GM18507 (cell line): ENCODE measurements around the gene KIF25.

Experiments used
- DNase-seq: peaks from one replicate; pipeline ENCODE4 v3.0.0; 2011; ENCODE audit warnings: low read depth; ENCODE audit not compliant: insufficient read length; ENCODE audit errors: extremely low spot score
- FAIRE-seq: peaks from 2 replicates; lab custom pipeline; 2011; peaks lifted over from hg19 to GRCh38; lab: Jason Lieb, UNC

The KIF25 gene

GRCh38 chr6:168044521-168045130, 47.2 kb downstream of the KIF25 start:
- DNase-seq (no peak), FAIRE-seq (no peak)

DNA sequence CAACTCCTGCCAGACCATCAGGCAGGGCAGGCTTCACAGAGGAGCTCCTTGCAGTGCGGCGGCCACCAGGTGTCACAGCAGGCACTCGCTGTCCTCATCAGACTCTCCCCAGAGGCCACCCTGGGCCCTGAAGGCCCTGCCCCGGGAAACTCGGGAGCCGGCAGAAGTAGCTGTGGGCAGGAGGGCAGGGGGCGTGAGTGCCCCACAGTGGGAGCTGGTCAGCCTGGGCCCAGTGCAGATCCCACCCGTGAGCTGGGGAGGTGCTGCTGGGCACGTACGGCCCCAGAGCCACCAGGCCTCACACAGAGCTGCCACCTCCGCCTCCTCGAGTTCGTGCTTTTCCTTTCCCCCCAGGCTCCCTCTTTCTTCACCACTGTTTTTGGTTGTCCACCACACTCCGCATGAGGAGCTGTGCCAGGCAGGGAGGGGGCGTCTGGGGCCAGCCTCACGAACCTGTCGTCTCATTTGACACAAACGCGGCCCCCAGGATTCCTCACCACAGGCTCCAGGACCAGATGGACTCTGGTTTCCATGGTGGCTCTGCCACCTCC, 47.7 kb downstream of the KIF25 start:
- FAIRE-seq: no peak

DNA sequence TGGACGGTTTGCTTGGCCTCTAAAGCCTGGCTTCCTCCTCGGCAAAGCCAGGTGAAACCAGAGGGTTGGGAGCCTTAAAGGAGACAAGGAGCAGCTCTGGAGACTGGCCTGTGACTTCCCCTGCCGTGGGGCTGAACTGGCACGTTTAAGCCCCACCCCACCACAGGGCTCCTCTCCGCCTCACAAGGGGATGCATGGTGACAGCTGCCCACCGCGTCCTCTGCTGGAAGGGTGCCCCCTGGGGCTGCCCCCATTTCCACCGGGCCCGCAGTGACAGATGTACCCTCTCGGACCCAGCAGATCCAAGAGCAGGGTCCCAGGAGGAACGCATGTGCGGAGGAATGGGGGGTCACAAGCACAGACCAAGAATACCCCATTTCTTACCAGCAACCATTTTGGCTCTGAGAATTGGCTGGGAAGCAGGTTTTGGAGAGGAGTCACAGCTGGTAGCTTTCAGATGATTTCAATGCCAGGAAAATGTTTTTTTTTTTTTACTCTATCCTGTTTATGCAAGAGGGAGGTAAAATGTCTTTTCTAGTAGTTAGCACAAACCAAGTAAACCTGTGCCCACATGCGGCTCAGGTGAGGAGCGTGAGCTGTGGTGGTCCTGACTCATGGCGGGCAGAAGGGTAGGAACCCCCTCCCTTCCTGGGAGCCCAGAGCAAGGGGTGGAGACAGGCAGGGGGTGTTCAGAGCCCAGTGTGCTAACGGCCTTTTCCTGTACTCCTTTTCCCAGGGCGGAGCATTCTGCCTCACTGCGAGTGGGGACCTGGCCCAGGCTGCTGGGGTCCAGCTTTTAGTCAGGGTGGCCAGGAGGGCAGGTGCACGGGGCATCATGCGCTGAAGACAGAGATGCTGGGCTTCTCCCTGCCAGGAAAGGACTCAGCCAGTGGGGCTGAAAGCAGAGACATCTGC, 48.5 kb downstream of the KIF25 start:
- no peak for FAIRE-seq
- no peak for DNase-seq

More for the DNA sequence above, 47.7 kb downstream of the KIF25 start:
- no peak for DNase-seq

DNA sequence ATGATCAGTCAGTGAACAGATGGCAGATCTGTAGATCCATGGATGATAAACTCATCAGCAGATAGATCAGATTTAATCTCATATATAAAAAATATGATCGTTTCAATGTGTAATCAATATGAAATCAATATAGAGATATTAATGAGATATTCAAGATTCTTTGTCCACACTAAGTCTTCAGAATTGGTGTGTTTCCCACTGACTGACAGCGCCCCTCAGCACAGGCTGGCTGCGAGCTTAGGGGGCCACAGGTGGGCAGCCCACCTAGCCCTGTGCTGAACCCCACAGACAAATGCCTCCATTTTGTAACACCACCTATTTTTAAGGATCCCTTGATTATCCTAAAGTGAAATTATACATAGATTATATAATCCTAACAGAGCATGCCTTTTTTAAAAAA, 49.2 kb downstream of the KIF25 start:
- DNase-seq (no peak), FAIRE-seq (no peak)

GRCh38 chr6:168047841-168048723, 50.6 kb downstream of the KIF25 start:
- no peak for DNase-seq
- FAIRE-seq: no peak

DNA sequence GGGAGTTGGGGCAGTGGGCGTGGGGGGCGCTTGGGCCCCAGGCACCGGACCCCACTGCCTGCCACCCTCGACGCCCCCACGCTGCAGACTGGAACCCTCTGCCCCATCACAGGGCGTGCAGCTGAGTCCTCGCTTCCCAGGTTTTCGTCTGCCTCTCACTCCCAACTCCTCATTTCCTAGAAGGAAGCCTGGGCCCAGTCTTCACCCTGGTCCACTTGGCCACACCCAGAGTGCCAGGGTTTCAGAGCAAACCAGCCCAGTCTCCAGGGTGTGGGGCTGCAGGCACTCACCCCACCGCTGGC, 51.2 kb downstream of the KIF25 start:
- DNase-seq (no peak), FAIRE-seq (no peak)

GRCh38 chr6:168049277-168049676, 51.8 kb downstream of the KIF25 start:
- DNase-seq: no peak
- no peak for FAIRE-seq

GRCh38 chr6:168049706-168050224, 52.3 kb downstream of the KIF25 start:
- no peak for FAIRE-seq

GRCh38 chr6:168050225-168050880, 52.9 kb downstream of the KIF25 start:
- no peak for FAIRE-seq
- DNase-seq: no peak

More at GRCh38 chr6:168049706-168050224, 52.3 kb downstream of the KIF25 start:
- no peak for DNase-seq

DNA sequence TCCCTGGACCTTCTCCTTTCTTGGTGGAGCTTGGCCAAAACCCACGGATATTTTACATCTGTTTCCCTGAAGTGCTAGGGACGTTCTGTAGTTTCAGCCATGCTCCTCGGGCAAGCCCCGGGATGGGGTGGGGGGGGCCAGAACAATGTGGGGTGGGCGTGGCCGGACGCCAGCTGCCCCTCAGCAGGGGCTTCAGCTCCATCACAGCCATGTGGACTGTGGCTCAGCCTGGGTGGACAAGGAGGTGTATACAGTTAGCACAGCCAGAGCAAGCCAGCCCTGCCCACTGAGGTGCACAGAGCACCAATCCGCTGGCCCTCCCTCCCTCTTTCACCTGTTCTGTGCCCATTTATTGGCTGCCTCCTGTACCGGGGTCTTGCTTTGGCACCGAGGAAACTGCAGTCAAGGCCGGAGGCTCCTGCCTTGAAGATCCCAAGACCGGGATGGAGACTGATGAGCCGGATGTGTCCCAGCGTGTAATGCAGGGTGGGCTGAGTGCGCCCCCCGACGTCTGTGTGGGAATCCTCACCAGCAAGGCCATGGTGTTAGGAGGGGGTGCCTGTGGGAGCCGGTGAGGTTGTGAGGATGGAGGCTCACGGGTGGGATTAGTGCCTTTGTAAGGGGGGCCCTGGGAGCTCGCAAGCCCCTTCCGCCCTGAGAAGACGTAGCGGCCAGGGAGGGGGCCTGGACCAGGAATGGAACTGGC, 53.6 kb downstream of the KIF25 start:
- no peak for DNase-seq
- FAIRE-seq: no peak

DNA sequence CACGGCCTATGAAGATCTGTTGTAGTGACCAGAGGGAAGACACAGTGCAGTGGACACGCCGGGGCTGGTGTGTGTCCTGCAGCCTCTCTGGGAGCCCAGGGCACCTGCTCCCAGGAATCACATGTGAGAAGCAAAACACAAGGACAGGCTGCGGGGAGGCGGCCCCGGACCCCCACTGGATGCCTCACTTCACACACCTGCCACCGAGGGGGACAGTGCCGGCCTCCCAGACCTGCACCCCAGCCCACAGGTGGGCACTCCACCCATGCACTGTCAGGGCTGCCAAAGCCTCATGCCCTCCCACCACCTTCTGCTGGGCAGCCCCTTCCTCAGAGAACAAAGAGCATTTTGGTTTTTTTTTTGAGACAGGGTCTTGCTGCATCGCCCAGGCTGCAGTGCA, 54.2 kb downstream of the KIF25 start:
- FAIRE-seq: no peak
- no peak for DNase-seq

GRCh38 chr6:168052291-168052891, 54.9 kb downstream of the KIF25 start:
- DNase-seq: no peak

GRCh38 chr6:168053086-168053956, 55.9 kb downstream of the KIF25 start:
- DNase-seq (no peak), FAIRE-seq (no peak)

More at GRCh38 chr6:168052291-168052891, 54.9 kb downstream of the KIF25 start:
- no peak for FAIRE-seq

DNA sequence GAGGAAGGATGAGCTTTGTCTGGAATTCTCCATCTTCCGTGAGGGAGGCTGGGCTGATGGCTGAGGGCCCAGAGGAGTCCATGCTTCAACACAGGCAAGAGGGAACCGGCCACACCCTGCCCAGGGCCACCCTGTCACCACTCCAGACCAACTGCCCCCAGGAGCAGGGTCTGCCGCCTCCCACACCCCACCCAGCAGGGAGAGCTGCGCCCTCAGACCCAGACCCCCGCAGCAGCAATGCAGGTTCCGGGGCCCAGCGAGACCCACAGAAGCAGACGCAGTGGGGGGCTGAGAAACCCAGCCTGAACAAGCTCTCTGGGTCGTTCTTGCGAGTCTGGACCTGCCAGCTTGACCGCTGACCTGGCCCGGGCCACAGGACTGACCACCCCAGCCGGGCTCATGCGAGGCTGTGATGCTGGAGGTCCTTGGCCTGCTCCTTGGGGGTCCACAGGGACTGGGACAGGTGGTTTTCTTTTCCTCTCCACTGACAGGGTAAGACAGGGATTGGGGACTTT, 56.5 kb downstream of the KIF25 start:
- DNase-seq (no peak), FAIRE-seq (no peak)

DNA sequence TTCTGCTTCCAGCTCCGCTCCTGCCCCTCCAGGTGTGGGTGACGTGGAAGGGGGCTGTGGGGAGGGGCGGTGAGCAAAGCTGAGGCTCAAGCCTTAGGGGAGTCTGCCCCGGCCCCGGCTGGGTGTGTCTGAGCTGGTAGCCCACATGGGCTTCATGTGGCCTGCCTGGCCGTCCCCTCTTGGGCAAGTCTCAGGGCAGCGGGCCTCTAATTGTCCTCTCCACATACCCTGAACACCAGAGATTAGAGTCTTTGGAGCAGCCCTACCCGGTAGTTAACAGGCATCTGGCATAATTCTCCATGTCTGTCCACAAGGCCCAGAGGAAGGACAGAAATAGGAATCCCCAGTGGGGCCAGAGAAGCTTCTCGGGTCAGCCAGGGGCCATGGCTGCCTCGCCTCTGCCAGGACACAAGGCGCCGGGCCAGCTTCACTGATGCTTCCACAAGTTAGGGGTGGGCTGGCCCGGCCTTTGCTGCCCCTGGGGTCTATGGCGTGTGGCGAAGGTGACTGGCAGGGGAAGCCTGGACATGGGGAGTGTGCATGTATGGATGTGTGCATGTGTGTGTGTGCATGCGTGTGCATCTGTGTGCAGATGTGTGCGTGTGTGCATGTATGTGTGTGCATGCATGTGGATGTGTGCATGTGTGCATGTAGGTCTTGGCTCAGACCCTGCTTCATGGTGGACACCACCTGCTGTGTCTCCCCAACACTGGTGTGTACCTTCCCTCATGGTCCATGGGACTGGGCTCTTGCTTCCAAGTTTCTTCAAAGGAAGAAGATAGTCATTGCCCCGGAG, 57.5 kb downstream of the KIF25 start:
- DNase-seq (no peak), FAIRE-seq (no peak)
